Measurements from ENCODE around the gene TOLLIP.
"Not testable (repeated sequence)": the region's sequence is repeated elsewhere in the genome, so short reads cannot be mapped to it uniquely, and the experiment has no call there.

TOLLIP gene

DNA sequence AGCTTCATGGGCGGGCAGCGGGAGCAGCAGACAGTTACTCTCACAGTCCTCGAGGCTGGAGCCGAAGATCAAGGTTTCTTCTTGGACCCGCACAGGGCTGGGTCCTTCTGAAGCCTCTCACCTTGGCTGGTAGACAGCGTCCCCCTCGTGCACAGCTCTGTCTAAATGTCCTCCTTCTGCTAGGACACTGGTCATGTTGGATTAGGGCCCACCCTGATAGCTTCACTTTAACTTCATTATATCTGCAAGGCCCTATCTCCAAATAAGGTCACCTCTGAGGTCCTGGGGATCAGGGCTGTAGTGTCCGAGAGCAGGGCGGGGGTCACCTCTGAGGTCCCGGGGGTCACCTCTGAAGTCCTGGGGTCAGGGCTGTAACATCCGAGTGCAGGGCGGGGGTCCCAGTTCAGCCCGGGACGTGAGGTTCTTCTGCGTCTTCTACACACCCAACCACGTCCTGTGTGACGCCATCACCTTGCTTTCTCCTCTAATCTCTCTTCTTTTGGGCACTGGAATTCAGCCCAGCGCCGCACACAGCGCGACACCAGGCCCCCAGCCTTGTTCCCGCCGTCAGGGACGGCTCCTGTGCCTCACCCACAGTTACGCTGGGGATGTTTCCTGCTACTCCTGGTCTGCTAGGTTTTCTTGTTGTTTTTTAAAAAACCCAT is 34.1 kb upstream of the TOLLIP start:
- DNase-seq (ENCODE audit: low read depth), result no peak

DNA sequence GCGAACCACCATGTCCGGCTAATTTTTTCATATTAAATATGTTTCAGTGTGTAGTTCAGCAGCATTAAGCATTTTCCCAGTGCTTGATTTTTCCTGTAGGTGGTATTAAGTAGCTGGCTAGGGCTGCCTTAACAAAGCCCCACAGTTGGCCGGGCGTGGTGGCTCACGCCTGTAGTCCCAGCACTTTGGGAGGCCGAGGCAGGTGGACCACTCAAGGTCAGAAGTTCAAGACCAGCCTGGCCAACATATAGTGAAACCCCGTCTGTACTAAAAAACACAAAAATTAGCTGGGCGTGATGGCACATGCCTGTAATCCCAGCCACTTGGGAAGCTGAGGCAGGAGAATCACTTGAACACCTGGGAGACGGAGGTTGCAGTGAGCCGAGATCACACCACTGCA is 33.5 kb upstream of the TOLLIP start:
- no peak for DNase-seq (ENCODE audit: low read depth)

DNA sequence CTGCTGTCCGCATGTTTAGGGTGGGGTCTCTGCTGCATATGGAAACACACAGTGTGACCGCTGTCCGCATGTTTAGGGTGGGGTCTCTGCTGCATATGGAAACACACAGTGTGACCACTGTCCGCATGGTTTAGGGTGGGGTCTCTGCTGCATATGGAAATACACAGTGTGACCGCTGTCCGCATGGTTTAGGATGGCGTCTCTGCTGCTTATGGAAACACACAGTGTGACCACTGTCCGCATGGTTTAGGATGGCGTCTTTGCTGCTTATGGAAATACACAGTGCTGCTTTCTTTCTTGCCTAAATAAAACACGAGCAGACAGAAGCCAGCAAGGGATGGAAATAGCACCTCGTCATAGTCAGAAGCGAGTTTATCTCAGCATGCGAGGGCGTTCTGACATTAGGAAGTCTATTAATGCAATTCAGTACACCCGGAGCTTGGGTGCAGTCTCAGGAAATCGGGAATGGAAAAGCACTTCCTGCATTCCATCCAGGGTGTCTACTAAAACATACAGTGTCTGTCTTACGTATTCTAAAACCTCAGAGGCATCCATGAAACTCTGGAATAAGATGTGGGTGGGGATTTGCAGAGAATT is 32.6 kb upstream of the TOLLIP start:
- no peak for DNase-seq (ENCODE audit: low read depth)

DNA sequence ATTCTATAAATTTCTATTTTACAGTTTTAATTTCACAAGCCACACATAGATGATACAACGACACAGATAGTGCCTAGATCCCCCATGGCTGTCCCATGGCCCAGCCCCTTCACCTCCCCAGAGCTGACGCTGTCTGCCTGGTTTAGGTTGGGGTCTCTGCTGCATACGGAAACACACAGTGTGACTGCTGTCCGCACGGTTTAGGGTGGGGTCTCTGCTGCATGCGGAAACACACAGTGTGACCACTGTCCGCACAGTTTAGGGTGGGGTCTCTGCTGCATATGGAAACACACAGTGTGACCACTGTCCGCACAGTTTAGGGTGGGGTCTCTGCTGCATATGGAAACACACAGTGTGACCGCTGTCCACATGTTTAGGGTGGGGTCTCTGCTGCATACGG is 31.8 kb upstream of the TOLLIP start:
- not testable (repeated sequence) for DNase-seq (ENCODE audit: low read depth)

DNA sequence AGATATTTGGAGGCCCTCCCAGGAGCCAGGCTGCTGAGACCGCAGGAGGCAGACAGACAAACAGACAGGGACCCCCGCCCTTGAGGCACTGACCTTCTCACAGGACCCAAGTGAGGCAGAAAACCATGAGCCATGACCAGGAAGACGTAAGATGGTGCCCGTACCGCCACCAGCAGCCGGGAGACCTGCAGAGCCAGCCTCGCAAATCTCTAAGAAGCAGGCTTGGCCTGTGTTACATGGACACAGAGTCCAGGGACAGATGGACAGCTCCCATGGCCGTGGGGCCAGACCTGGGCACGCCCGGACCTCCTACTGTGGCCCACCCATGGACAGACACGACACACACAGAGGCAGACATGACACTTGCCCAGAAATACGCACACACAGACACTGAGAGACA is 30.7 kb upstream of the TOLLIP start:
- DNase-seq (ENCODE audit: low read depth), result no peak

DNA sequence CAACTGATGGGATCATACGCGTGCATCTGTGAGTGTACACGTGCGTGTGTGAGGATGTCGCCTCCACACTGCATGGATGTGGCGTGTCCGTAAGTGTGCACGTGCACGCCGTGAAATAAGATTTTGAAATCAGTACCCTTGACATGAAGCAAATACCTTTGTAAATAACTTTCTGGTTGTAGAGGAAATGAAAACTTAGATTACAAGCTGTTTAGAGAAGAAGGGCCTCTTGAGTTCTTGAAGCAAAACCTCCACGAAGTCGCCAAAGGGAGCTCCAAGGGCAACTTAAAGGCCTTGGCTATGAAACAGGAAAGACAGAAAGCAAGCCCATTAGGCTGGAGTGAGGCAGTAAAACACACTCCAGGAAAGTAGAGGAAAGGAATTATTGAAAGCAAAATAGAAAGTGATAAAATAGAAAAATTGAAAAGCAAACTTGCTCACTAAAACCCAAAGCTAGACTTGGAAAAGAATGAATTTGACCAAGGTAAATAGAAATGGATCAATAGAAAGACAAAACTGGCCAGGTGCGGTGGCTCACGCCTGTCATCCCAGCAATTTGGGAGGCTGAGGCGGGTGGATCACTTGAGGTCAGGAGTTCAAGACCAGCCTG is 29.7 kb upstream of the TOLLIP start:
- DNase-seq (ENCODE audit: low read depth), result no peak

DNA sequence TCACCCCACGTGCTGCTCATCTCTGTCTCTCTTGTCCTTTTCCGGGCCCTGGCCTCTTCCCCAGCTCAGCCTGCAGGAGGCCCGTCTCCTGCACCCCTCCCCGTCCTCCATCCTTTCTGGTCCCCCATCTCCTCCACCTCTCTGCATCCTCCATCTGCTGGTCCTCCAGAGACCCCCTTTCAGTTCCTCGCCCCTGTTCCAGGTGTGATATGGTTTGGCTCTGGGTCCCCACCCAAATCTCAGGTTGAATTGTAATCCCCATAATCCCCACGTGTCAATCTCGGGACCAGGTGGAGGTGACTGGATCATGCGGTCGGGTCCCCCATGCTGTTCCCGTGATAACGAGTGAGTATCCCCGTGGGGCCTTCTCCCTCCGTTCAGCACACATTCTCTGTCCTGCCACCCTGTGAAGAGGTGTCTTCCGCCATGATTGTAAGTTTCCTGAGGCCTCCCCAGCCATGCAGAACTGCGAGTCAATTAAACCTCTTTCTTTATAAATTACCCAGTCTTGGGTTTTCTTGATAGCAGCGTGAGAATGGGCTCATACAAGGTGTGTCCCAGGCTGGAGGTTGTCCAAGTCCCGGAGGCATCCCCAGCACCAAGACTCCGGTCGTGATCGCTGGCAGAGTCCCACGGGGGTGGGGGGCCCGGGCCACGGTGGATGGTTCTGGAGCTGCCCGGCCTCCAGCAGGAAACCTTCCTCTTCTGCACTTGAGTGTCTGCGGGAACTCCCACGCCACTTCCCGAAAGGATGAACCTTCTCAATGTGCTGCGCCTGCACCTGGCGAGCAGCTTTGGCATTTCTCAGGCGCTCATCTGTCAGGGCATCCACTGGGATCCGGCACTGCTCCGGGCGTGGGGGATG is 29.0 kb upstream of the TOLLIP start:
- DNase-seq (ENCODE audit: low read depth), result no peak

DNA sequence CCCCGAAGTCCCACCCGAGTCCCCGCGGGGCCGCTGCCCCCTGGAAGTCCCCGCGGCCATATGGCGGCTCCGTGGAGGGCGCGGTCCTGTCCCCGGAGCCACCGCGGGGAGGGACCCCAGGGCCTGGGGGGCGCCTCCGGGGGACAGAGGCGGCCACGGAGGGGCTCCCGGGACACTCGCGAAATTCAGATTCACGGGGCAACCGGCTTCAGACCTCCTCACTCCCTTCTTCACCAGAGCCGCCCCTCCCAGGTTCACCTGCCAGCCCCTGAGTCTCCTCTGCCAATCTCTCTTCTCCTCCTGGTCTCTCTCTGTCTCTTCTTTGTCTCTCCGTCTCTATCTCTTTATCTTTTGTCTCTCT is 28.2 kb upstream of the TOLLIP start:
- DNase-seq (ENCODE audit: low read depth), result no peak

DNA sequence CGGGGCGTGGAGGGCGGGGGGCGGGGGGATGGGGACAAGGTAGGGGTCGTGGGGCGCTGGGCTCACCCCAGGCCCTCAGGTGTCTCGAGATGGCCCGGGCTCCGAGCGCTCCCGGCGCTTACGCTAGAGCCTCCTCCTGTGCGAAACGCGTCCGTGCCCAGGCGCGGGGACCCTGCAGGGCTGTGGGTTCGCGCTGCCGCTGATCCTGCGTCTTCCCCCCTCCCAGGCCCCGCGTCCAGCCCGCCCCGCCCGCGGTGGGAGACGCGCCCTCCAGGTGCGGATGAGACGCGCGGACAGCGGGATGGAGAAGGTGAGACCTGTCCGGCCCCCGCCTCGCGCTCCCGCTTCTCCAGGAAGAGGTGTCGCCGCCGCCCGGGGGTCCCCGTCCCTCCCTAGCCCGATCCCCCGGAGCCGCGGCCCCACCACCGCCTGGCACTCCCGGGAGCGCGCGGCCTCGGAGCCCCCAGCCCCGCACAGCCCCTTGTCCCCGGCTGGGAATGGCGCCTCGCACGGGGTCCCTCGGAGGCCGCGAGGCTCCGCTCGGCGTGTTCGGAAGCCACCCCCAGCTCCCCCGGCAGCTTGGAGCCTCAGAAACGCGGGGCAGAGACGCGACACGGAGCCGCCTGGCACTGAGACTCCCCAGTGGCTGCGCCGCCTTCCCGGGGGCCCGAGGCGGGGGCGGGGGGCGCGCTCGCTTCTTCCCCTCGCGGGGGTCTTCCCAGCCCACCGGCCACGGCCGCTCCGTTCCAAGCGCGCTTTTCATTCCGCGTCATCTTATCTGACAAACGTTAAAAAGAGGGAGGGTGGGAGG is 27.6 kb upstream of the TOLLIP start:
- no peak for DNase-seq (ENCODE audit: low read depth)

DNA sequence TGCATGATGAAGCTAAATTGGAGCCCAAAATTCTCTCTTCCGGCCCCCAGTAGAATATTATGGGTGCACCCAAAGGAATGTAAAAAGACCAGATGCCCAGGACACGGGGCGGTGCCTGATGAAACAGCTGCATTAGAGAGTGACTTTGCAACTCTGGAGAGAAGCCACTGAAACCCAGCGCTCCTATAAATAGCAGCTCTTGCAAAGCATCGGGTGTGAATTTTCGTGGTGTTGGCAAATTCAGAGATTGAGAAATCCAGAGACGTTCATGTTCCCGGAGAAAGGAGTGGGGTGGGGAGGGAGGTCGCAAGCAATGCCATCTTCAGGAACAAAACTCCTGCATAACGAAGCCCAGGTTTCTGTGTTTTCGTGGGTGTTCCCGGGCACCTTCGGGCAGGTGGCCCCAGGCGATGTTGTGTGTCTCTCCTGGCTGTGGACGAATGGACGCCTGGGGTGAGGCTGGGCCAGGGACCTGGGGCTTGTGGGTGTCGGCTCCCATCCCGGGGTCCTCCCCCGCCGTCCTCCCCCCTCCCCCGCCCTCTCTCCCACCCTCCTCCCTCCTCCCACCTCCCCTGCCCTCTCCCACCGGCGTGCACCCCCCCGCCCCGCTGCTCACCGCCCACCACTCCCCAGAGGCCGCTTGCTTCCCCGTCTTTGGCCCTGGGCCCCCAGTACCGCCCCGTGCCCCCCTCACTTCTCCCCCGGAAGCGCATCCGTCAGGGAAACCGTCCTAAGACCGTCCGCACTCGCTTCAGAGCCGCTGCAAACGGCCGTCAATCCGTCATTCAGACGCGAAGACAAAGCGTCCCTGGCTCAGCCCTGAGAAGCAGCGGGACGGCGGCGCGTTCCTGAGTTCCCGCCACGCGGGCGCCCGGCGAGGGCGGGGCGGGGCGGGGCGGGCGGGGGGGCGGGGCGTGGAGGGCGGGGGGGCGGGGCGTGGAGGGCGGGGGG is 26.7 kb upstream of the TOLLIP start:
- DNase-seq (ENCODE audit: low read depth), result peak; percentile 85

DNA sequence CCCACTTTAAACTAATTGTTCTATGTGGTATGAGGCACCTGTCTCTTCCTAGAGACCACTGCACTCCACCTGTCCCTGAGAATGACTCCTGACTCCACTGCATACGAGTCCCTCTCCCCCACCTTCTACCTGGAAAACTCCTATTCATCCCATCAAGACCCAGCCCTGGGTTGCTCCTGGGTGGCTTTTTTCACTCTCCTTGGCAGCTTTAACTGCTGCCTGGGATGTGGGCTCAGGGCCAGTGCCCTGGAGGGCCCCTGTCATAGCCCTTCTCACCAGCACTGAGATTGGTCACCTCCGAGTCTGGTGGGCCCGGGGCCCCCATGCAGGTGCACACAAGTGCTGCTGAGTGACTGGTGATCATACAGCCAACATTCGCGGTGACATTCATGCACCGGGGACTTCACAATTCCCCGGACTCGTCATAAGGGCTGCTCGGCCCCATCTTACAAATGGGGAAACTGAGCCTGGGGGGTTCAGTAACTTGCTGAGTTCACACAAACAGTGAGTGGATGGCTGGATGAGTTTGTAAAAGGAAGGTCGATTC is 25.9 kb upstream of the TOLLIP start:
- DNase-seq (ENCODE audit: low read depth), result no peak

DNA sequence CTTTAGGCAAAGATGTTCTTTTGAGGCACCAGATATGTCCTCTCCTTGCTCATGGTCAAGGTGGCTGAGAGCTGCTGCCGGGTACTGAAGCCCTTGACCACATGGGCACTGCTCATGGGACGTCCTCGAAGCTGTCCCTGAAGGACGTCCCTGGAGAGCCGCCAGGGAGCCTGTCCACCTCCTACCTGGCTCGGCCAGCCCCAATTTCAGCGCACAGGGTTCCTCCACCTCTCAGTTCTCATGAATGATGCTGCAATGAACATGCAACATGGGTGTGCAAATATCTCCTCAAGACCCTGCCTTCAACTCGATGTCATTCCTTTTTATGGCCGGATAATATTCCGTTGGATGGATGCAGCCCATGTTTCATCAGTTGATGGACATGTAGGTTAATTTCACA is 24.4 kb upstream of the TOLLIP start:
- no peak for DNase-seq (ENCODE audit: low read depth)

DNA sequence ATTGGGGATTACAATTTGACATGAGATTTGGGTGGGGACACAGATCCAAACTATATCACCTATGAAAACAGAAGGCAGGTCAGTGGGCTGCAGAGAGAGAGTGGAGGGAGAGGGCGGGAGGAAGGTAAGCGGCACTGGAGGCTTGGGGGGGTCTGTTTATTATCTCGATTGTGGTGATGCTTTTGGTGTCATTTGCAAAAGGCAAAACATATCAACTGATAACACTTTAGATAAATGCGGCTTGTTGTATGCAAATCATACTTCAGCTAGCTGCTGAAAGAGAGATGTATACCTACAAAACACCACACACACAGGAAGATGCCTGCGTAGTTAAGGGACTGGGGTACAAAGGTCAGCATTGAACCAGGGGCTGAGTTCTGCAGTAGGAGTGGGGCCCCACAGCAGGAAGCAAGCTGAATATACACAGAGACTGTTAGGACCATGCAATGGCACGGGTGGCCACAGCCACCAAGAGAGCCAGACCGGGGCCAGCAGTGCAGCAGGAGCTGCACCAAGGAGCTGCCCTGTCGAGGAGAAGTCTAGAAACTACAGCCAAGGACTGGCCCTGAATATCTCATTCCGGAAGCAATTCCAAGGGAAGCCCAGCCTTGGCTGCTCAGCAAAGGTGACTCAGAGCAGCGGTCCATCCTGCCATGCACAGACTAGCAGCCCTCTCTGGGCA is 23.8 kb upstream of the TOLLIP start:
- no peak for DNase-seq (ENCODE audit: low read depth)

DNA sequence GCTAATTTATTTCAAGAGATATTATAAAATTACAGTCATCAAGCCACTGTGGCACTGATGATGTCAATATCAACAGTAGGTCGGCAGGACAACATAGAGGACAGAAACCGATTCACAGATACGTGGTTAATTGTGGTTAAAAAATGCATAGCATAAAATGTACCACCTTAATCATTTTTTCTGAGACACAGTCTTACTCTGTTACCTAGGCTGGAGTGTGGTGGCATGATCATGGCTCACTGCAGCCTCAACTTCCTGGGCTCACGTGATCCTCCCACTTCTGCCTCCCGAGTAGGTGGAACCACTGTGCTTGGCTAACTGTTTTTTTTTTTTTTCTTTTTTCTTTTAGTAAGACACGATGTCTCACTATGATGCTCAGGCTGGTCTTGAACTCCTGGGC is 21.0 kb upstream of the TOLLIP start:
- no peak for DNase-seq (ENCODE audit: low read depth)

DNA sequence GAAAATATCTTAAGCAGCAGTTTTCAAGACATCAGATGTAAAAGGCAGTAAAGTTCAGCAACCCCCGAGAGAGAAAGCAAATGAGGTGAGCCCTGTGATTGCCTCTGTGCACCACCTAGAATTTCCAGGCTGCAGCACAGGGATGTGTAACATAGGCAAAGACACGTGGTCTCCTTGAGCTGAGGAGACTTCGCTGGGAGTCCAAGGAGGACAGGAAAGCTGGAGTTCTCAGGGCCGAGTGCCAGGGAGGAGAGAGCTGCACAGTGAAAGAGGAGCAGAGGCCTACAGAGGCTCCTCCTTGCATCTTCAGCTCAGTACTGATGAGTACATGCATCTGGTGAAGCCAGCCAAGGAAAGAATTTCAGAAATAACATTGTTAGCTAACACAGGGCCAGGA is 17.6 kb upstream of the TOLLIP start:
- DNase-seq (ENCODE audit: low read depth), result no peak

DNA sequence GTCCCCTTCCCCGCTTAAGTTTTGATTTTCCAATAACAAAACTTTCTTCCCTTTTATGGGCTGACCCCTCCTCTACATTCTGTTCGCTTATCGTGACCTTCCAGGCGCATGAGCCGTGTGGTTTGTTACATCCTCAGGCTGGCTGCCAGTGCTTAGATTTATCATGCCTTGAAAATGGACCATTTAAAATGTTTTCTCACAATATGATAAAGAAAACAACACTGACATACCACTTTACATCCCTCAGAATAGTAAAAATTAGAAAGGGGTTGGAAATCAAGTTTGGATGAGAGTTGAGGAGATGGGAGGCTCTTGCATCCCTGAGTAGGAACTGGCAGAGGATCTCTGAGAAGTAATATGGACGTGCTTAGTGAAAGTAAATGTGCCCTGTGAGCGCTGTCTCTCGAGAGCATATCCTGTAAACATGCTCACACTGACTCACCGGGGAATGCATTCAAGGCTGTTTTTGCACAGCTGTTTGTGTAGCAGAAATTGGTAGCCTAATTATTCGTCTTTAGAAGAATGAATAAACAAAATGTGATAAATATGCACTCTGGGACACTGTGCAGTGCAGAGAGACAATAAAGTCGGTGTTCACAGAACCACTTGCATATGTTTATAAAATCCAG is 17.1 kb upstream of the TOLLIP start:
- no peak for DNase-seq (ENCODE audit: low read depth)

DNA sequence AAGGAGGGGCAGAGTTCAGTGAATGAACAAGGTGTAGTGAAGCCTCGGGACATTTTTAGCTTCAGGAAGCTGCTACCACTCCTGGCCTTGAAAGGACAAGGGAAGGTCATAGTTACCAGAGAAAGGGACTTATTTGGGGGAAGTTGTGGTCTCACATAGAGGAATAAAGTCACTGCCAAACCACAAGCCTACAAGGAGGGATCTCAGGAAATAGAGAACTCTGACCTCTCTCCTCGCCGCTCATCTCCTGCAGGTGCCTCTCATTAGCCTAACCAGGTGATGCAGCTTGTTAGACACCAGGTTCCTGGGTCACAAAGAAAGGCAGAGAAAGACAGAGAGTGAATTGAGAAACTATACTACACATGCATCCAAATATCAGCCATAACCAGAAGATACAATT is 14.3 kb upstream of the TOLLIP start:
- no peak for DNase-seq (ENCODE audit: low read depth)

DNA sequence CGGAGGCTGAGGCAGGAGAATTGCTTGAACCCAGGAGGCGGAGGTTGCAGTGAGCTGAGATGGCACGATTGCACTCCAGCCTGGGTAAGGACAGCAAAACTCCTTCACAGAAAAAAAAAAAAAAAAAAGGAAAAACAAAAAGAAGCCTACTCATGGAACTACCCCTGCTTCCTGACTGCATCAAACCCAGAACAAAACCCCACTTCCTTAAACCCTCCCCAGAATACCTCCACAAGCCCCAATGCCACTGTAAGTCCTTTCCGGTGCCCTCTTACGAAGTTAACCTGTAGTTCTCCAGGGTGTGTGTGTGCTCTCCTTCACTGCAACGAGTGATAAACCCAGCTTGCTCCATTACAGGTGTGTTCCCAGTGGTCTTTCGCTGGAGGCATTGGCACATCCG is 8.6 kb upstream of the TOLLIP start:
- no peak for DNase-seq (ENCODE audit: low read depth)

DNA sequence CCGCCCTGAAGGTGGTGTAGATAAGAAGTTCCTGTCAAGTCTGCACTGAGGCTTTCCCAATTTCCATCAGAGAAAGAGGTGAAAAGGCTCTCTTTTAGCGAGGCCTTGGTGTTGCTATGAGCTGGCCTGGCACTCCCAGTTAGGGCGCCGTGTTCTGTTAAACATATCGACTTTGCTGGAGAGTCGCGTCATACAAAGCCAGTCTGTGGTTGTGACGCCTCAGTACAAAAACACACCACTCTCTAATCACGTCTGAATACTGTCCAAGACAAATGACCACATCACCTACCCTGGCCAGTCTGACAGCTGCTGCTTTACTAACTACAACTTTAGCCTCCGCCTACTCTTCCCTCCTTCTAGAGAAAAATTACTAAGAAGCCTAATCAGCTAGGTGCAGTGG is 8.0 kb upstream of the TOLLIP start:
- no peak for DNase-seq (ENCODE audit: low read depth)
